GM19467 (cell line): ENCODE results near the gene SYT11.
"Not testable (repeated sequence)": the region's sequence is repeated elsewhere in the genome, so short reads cannot be mapped to it uniquely, and the experiment has no call there.

Experiments used
- ATAC-seq: cut with Tn5 transposase; IDR thresholded peaks from one replicate; pipeline ENCODE4 v1.9.1; 2021; ENCODE audit warnings: mild to moderate bottlenecking, moderate library complexity; ENCODE audit not compliant: unreplicated experiment

The SYT11 gene

GRCh38 chr1:155859234-155859829 is at the start of gene SYT11:
TSS of gene SYT11 (plus strand) at chr1:155859567. CDS start at chr1:155859762, 195 bp downstream.
- ATAC-seq = peak; percentile 62

- no peak for ATAC-seq
Measured at GRCh38 chr1:155812878-155813277, 46.5 kb upstream of the SYT11 start.

- no peak for ATAC-seq
Measured at GRCh38 chr1:155813672-155814071, 45.7 kb upstream of the SYT11 start.

- ATAC-seq = no peak
Measured at GRCh38 chr1:155816351-155816750, 43.0 kb upstream of the SYT11 start.

- ATAC-seq = no peak
Measured at GRCh38 chr1:155827450-155827849, 31.9 kb upstream of the SYT11 start.

- ATAC-seq = no peak
Measured at GRCh38 chr1:155831279-155831976, 27.9 kb upstream of the SYT11 start.

GRCh38 chr1:155833665-155834295 is 25.6 kb upstream of the SYT11 start:
- ATAC-seq = no peak

- no peak for ATAC-seq
Measured at GRCh38 chr1:155834296-155834926, 25.0 kb upstream of the SYT11 start.

- not testable (repeated sequence) for ATAC-seq
Measured at GRCh38 chr1:155834927-155835399, 24.4 kb upstream of the SYT11 start.

GRCh38 chr1:155835548-155835947 is 23.8 kb upstream of the SYT11 start:
- no peak for ATAC-seq

GRCh38 chr1:155840386-155840785 is 19.0 kb upstream of the SYT11 start:
- ATAC-seq = no peak

- no peak for ATAC-seq
Measured at GRCh38 chr1:155844860-155845421, 14.4 kb upstream of the SYT11 start.

GRCh38 chr1:155847823-155848529 is 11.4 kb upstream of the SYT11 start:
- no peak for ATAC-seq

- no peak for ATAC-seq
Measured at GRCh38 chr1:155850345-155850744, 9.0 kb upstream of the SYT11 start.

GRCh38 chr1:155856257-155856974 is 3.0 kb upstream of the SYT11 start:
- ATAC-seq = no peak

- peak; percentile 42 for ATAC-seq
Measured at GRCh38 chr1:155856975-155857930, 2.1 kb upstream of the SYT11 start, which contains the start of gene GON4L. TSS of gene GON4L (minus strand) at chr1:155857214. CDS start at chr1:155853780, 3,434 bp downstream.

- ATAC-seq = no peak
Measured at GRCh38 chr1:155858800-155859233, 550 bp upstream of the SYT11 start.
